HG02885 (cell line): ENCODE data around the gene NLK.

ENCODE experiments used
- ATAC-seq: cut with Tn5 transposase; IDR thresholded peaks from one replicate; pipeline ENCODE4 v1.9.1; 2021; ENCODE audit warnings: mild to moderate bottlenecking; ENCODE audit not compliant: unreplicated experiment, poor library complexity

The NLK gene

DNA sequence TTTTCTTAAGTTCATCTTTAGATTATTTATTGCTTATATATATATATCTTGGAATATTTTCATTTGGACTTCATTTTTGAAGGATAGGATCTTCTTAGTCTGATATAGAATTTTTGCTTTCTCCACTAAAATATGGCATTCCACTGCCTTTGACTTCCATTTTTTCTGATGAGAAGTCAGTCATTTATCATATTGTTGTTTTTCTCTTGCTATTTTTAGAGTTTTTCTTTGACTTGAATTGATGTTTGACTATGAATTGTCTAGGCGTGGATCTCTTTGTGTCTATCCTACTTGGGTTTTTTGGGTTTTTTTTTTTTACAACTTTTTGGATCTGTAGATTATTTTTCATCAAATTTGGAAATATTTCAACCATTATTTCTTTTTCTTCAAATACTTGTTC is 67.7 kb downstream of the NLK start:
- ATAC-seq, result no peak

- no peak for ATAC-seq
These were observed 69.7 kb downstream of the NLK start for GRCh38 chr17:28112181-28112580.

DNA sequence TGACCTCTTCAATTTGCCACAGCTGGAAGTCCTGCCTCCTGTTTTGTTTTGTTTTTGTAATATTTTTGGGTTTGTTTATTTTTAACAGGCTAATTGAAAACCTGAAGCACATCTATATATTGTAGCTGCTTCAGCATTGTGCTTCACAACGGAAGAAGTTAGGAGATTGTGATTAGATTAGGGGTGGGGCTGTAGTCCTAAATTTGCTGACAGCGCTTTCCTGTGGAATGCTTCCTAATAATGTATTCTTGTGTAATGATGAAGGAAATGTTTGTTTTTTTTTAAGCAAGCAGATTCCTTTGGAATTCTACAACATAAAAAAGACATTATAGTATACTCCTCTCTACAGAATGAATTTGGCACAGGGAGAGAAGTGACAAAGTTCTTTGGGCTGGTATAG is 70.1 kb downstream of the NLK start:
- no peak for ATAC-seq

GRCh38 chr17:28113269-28113668 is 70.8 kb downstream of the NLK start:
- ATAC-seq, result no peak

DNA sequence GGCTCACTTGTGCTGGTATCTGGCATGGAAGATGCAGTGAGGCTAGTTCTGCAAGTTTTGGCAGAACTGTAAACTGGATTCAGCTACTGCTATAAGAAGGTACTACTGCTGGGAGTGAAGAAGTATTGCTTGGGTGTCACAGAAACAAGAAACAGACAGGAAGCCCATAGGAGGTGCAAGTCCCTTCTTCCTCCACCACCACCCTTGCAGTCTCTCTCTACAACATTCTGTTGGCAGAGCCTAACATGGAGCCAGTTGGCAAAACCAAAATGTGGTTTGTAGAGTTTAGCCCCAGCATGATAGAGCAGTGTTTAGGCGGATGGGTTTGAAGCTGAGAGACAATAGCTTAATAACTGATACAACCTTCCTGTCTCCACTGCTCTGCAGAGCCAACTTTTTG is 72.6 kb downstream of the NLK start:
- no peak for ATAC-seq

DNA sequence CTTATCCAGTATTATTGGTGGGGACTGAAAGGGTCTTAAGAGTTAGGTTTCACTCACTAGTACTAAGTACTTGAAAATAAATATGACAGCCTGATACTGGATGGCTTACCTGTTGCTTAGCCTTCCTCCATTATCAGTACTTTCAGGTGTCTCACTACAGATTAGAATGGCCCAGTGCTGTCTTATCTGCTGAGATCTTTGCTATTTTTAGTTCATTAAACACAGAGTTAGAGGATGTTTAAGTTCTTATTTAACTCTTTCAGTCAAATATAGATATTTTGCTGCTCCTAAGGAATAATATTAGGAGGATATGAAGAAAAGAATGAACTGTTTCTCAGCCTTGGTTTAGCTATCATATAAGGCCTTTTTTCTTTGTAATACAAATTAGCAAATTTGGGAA is 74.8 kb downstream of the NLK start:
- no peak for ATAC-seq

DNA sequence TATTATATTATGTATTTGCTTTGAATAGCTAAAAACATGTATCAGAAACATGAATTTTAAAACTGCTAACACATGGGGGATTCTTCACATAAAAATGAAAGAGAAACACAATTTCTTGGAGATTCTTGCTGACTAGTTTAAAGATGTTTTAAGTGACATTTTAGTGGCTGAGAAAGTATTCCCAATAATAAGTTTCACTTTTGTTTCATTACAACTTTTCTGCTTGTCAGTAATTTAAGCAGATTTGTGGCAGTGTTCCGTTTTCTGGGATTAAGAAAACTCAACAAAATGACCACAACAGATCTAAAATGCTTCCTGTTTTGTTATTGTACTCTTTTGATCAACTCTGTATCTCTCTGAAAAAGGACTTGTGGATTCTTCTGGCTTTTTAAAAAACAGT is 75.9 kb downstream of the NLK start:
- no peak for ATAC-seq

GRCh38 chr17:28119046-28119445 is 76.6 kb downstream of the NLK start:
- no peak for ATAC-seq

DNA sequence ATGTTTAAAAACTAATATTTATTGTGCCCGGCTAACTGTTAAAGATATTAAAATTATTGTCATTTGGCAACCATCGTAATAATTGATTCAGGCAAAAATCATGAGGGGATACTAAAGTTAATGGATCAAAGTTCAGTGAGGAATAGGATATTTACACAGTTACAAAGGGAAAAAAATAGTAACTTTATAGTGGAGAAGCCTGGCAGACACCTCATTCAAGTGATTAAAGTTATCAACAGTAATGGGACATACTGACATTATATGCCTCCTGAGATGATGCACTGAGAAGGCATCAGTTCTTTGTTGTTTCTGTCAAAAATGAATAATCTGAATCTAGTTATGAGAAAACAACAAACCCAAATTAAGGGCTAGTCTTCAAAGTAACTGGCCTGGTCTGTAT is 77.1 kb downstream of the NLK start:
- no peak for ATAC-seq

GRCh38 chr17:28120766-28121165 is 78.3 kb downstream of the NLK start:
- no peak for ATAC-seq

DNA sequence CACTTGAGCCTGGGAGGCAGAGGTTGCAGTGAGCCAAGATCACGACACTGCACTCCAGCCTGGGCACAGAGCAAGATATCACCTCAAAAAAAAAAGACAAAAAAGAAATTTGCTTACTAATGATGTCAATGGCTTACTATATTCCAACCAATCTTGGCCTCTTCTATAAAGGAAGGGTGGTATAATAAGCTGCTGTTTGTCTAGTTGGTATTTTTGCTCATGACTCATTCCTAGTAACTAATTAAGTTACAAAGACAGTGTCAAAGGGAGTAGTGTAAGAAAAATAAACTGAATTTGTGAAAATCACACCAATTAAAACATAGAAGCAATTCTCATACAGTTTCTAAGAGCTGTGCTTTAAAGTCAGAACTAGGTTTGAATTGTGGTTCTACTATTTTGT is 82.5 kb downstream of the NLK start:
- ATAC-seq, result no peak

DNA sequence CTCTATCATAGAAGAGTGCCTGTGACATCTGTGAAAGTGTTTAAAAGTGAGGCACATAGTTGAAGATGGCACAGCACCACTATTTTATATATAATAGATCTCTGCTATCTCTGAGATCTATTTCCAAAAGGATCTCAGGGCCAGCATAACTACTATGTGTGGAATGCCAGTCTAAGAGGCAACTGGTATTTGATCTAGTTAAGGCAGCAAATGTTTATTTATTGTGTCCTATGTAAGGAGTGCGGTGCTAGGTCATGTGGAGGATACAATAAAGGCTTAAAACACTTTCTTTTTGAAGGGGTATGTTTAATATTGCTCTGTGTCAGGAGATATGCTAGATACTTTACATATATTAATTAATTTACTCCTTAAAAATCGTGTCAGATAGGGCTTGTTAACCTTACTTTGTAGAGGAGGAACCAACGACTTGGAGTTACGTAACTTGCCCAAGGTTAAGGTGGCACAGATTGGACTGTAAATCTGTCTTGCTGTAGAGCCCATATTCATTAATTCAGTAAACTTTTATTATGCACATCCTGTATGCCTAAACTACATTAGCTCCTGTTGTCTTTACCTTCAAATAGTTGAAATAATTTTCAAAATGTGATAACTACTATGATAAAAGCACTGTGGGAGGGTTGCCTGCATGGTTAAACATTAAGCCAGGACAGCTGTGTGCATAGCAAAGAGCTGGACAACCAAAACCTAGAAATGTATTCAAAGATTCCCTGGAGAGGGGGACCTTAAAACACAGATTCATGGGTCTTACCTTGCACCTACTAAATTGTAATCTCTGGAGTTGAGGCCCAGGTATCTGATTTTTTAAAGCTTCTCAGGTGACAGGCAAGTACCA is 83.3 kb downstream of the NLK start:
- no peak for ATAC-seq

GRCh38 chr17:28127196-28127595 is 84.7 kb downstream of the NLK start:
- ATAC-seq, result no peak

GRCh38 chr17:28128779-28129178 is 86.3 kb downstream of the NLK start:
- ATAC-seq, result no peak

- ATAC-seq, result no peak
These were observed 88.0 kb downstream of the NLK start for GRCh38 chr17:28130472-28130871.

DNA sequence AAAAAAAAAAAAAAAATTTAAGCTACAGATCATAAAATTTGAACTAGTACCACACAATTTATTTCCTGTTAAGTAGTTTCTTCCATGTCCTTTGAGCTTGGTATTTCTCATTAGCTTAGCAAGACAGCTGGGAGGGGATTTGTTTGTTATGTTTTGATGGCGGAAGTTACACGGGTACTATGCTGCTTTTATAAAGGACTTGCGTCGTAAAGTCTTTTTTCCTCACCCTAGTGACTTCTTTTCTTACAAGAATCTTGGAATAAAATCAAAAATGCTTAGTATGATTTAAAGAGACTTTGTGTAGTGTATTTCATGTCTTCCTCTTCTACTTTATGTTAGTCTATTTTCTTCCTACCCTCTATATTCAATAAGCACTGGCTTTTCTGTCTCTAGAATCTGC is 89.1 kb downstream of the NLK start:
- ATAC-seq, result no peak

DNA sequence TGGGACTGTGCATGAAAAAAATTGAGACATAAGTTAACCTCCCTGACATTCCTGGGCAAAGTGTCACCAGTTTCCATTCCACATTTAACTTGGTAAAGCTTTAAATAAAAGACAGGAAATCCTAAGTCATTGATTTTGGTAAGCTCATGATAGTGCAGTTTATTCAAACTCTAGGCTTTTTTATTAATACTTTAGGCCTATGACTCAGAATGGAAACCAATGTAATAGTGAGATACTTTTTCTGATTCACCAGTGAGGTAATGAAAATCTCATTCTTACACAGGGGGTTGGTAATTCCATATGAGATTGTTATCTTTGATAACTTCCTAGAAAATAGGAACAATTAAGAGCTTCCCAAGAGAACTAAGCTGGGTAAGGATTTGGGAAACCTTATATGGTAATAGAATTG is 91.1 kb downstream of the NLK start:
- ATAC-seq, result no peak

GRCh38 chr17:28136923-28137322 is 94.4 kb downstream of the NLK start:
- ATAC-seq, result no peak

DNA sequence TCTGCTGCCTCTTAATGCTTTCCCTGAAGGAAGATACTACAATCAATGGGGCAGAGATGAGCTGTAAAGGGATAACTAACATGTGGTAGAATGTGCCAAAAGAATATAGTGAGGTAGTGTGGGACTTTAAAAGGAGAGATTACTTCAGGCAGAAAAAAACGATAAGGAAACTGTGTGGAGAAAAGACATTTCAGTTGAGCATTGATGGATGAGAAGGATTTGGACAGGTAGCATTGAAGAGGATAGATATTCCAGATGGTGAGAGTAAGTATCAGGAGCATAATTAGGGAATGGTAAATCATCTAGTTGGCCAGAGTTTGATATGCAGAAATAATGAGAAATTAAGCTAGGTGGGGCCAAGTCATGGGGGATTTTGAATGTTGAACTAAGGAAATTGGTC is 97.3 kb downstream of the NLK start:
- ATAC-seq, result no peak

DNA sequence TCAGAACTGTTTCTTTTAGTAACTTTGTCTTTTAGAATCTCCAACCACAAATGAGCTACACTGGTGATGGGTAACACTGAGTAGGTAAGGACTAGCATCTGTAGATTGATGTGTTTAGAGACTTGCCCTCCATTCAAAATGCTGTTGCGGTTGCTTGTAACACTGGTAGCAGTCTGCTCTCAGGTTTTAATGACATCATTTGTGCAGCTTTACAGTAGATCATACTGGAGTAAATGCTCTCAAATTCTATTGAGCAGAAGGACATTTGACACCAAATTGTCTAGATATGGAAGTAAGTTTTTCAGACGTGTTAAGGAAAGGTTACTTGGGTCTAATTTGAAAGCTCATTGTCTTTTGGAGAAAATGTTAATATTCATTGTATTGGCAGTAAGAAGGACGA is 98.8 kb downstream of the NLK start:
- no peak for ATAC-seq

DNA sequence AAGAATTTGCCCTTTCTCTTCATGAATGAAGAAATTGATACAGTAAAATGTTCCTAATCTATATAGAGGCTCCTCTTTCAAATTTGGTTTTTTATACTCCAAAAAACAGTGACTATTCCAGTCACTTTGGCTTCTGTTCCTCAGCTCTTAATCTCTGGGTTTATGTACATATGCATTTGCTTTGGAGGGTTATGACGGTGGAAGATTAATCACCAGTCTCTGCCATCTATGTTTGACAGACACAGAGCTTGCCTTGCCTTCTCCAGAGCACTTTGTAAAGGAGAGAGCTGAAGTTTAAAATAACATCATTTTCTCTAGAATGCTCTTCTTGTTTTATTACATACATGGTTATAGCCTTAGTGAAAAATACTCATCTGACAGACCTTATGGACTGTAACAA is 99.3 kb downstream of the NLK start:
- no peak for ATAC-seq

- ATAC-seq, result no peak
These were observed 99.8 kb downstream of the NLK start for GRCh38 chr17:28142305-28142704.

DNA sequence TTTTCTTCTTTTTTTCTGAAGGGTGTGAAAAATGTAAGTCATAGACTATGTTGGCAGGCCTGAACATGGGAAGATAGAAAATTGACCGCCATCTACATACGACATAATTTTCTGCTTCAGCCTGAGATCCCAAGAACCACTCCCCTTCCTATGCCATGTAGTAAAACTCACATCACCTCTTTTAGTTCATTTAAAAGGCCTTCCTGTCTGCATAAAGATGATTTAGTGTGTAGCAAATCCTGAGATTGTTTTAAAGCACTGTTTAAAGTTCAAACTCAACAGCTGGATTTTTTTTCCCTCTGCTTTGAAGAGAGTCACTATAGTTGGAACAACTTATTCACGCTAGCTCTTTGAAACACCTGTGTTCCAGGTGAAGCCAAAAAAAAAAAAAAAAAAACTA is 101.5 kb downstream of the NLK start:
- no peak for ATAC-seq
